Cerebellar nuclear complex (tissue), 1 donor: ENCODE measurements around the gene CADPS.

Experiments
- DNase-seq, 2 experiments: peaks; one replicate each; lab custom pipeline; 2025; lab: John Stamatoyannopoulos, UW

The CADPS gene

DNA sequence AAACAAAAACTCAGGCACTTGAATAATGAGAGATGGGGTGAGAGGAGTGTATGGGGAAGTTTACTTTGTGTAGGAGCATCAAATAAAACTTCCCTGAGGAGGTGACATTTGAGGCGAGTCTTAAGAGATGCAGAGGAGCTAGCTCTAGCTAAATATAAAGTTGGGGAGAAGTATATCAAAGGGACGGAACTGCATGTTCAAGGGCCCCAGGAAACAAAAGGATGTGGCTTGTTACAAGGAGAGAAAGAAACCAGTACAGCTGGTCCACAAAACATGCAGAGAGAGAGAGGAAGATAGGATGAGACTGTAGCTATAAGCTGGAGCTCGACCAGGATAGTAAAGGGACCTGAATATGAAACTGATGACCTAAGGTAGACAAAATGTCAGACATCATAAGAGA, 519.5 kb downstream of the CADPS start:
- DNase-seq, result no peak
